ENCODE data around the gene DVL1.

DNA sequence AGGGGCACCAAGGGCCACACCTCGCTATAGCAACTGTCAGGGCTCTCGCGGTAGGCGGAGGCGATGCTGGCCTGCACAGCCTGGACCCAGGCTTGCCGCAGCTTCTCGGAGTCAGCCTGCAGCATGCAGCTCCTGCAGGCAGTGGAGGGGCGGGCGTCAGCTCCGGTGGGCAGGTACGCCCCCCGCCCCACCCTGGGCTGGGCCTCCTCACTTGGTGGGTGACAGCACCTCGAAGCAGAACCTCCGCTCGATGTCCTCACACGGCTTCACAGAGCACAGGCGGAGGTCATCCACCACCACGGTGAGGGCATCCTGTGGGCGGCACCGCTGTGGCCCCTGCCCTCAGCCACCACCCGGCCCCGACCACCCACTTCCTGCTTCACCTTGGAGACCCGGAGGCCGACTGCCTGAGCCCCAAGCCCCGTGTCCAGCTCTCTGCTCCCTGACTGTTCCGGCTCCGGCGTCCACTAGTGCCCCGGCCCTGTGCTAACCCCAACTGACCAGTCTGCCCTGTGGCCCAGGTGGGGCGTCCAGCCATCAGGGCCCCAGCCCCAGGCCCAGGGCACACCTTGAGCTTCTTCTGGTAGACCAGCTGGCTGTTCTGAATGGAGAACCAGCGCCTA, 51.3 kb downstream of the DVL1 start:
- TF ChIP-seq TAF1 (IDR thresholded peaks at IDR 0.05; ENCODE audit: control insufficient read depth, extremely low read depth, insufficient read depth, low read length, severe bottlenecking) = no peak
- TF ChIP-seq, protein P1, sequence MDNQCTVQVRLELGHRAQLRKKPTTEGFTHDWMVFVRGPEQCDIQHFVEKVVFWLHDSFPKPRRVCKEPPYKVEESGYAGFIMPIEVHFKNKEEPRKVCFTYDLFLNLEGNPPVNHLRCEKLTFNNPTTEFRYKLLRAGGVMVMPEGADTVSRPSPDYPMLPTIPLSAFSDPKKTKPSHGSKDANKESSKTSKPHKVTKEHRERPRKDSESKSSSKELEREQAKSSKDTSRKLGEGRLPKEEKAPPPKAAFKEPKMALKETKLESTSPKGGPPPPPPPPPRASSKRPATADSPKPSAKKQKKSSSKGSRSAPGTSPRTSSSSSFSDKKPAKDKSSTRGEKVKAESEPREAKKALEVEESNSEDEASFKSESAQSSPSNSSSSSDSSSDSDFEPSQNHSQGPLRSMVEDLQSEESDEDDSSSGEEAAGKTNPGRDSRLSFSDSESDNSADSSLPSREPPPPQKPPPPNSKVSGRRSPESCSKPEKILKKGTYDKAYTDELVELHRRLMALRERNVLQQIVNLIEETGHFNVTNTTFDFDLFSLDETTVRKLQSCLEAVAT (IDR thresholded peaks at IDR 0.05) = no peak
- TF ChIP-seq, protein P2, sequence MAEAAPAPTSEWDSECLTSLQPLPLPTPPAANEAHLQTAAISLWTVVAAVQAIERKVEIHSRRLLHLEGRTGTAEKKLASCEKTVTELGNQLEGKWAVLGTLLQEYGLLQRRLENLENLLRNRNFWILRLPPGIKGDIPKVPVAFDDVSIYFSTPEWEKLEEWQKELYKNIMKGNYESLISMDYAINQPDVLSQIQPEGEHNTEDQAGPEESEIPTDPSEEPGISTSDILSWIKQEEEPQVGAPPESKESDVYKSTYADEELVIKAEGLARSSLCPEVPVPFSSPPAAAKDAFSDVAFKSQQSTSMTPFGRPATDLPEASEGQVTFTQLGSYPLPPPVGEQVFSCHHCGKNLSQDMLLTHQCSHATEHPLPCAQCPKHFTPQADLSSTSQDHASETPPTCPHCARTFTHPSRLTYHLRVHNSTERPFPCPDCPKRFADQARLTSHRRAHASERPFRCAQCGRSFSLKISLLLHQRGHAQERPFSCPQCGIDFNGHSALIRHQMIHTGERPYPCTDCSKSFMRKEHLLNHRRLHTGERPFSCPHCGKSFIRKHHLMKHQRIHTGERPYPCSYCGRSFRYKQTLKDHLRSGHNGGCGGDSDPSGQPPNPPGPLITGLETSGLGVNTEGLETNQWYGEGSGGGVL (CRISPR knock-in tag; IDR thresholded peaks at IDR 0.05) = no peak
